Neural progenitor cell (in vitro differentiated cells): ENCODE measurements around the gene NCOA1. TPM values are rescaled to one million over a fixed set of nuclear protein-coding genes. Genes with fewer than 3 reads are reported as not detected.

Experiments used
- DNase-seq: peaks from one replicate; pipeline ENCODE4 v3.0.0-alpha.2; 2016; ENCODE audit warnings: low spot score
- H2AFZ ChIP-seq: fragments of 200-600 bp; sonication (generic); replicated peaks from 2 replicates; pipeline ENCODE4 v1.6.1; 2016; ENCODE audit warnings: antibody characterized with exemption
- H3F3A ChIP-seq: fragments of 200-600 bp; sonication (generic); 2 replicates; pipeline ENCODE4 v1.6.1; 2016; ENCODE audit warnings: antibody characterized with exemption, low read depth
- H3K27ac ChIP-seq: fragments of 200-600 bp; sonication (generic); 2 replicates; pipeline ENCODE4 v1.5.1; 2016; ENCODE audit warnings: mild to moderate bottlenecking
- H3K27me3 ChIP-seq: fragments of 200-600 bp; sonication (generic); 2 replicates; pipeline ENCODE4 v1.6.1; 2016; ENCODE audit warnings: mild to moderate bottlenecking, moderate library complexity
- H3K36me3 ChIP-seq: fragments of 200-600 bp; sonication (generic); 2 replicates; pipeline ENCODE4 v1.5.1; 2016
- H3K4me1 ChIP-seq: fragments of 200-600 bp; sonication (generic); 2 replicates; pipeline ENCODE4 v1.6.1; 2016; ENCODE audit warnings: mixed run types
- H3K4me2 ChIP-seq: fragments of 200-600 bp; sonication (generic); 2 replicates; pipeline ENCODE4 v1.6.1; 2016
- H3K4me3 ChIP-seq: fragments of 200-600 bp; sonication (generic); 2 replicates; pipeline ENCODE4 v1.5.1; 2016
- H3K79me2 ChIP-seq: fragments of 200-600 bp; sonication (generic); 2 replicates; pipeline ENCODE4 v1.6.1; 2016; ENCODE audit warnings: low read depth
- H3K9ac ChIP-seq: fragments of 200-600 bp; sonication (generic); 2 replicates; pipeline ENCODE4 v1.6.1; 2016
- H3K9me3 ChIP-seq: fragments of 200-600 bp; sonication (generic); 2 replicates; pipeline ENCODE4 v1.5.1; 2016; ENCODE audit warnings: low read depth
- H4K20me1 ChIP-seq: fragments of 200-600 bp; sonication (generic); 2 replicates; pipeline ENCODE4 v1.6.1; 2016; ENCODE audit warnings: low read depth
- H3K27ac Mint-ChIP-seq: 3 replicates; pipeline ENCODE4 v1.8.0; 2021; ENCODE audit warnings: mixed read lengths
- H3K27me3 Mint-ChIP-seq: 2 replicates; pipeline ENCODE4 v1.8.0; 2022; ENCODE audit warnings: low read depth, mild to moderate bottlenecking, inconsistent platforms, moderate library complexity, mixed read lengths; ENCODE audit not compliant: insufficient read depth
- H3K36me3 Mint-ChIP-seq: 3 replicates; pipeline ENCODE4 v1.8.0; 2021; ENCODE audit warnings: mixed read lengths
- H3K4me1 Mint-ChIP-seq: 3 replicates; pipeline ENCODE4 v1.8.0; 2021; ENCODE audit warnings: mixed read lengths
- H3K4me3 Mint-ChIP-seq: 3 replicates; pipeline ENCODE4 v1.8.0; 2021; ENCODE audit warnings: mild to moderate bottlenecking, moderate library complexity, mixed read lengths
- H3K9me3 Mint-ChIP-seq: 3 replicates; pipeline ENCODE4 v1.8.0; 2020; ENCODE audit warnings: mixed read lengths
- CTCF ChIP-seq: fragments of 200-600 bp; sonication (generic); IDR thresholded peaks from 2 replicates; pipeline ENCODE4 v1.5.1; 2017; ENCODE audit warnings: antibody characterized with exemption, mild to moderate bottlenecking
- EZH2 ChIP-seq: fragments of 200-600 bp; sonication (generic); IDR thresholded peaks from 2 replicates; pipeline ENCODE4 v1.6.1; 2017; ENCODE audit warnings: antibody characterized with exemption, mild to moderate bottlenecking, moderate library complexity
- EZH2phosphoT487 ChIP-seq: fragments of 200-600 bp; sonication (generic); IDR thresholded peaks from 2 replicates; pipeline ENCODE4 v1.6.1; 2017; ENCODE audit warnings: antibody characterized with exemption
- total RNA-seq: library from RNA; depleted of rRNA; stranded (reverse); fragments of >200 nt; gene quantifications from 2 replicates; pipeline ENCODE4 v1.2.3, GENCODE V29; 2015; ENCODE audit warnings: low replicate concordance

Gene NCOA1
- total RNA-seq, 1 donor from 2014 or later: 29.3 TPM

DNA sequence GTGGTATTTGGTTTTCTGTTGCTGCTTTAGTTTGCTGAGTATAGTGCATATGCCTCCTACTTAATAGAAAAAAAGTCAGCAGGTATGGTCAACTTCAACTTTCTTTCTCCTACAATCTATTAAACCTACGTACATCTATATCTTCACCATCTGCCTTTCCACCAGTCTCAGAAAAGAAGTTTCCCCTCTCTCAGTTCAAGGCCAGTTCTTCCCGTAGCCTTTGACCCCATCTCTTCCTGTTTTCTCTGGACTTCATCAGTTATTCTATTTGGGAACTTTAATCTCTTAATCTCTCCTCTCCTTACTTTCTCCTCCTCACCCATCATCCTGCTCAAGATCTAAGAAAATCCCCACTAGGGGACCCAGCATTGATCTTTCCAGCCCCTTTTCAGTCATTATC lies 296.5 kb downstream of the NCOA1 start:
- no peaks in the 10 kb centered on the region for H3K36me3 Mint-ChIP-seq

GRCh38 chr2:24788816-24789215 lies 297.8 kb downstream of the NCOA1 start:
- Histone ChIP-seq H3F3A (peaks cover 22% of the 10 kb centered on the region), H3K79me2 (peaks cover 16% of the 10 kb centered on the region), H3K4me1 (peaks cover 13% of the 10 kb centered on the region), H3K9me3 (no peaks in the 10 kb centered on the region), H4K20me1 (no peaks in the 10 kb centered on the region), H3K36me3 (no peaks in the 10 kb centered on the region), H3K4me2 (no peak overlapping the region), H2AFZ (no peak overlapping the region), H3K9ac (no peak overlapping the region), H3K27ac (no peak overlapping the region), H3K4me3 (no peak overlapping the region), H3K27me3 (no peaks in the 10 kb centered on the region)
- H3K27ac Mint-ChIP-seq: no peak overlapping the region
- no peak for TF ChIP-seq EZH2phosphoT487
- no peak for TF ChIP-seq CTCF
- TF ChIP-seq EZH2: no peak
- peaks cover 19% of the 10 kb centered on the region for H3K4me1 Mint-ChIP-seq
- H3K9me3 Mint-ChIP-seq: peaks cover 2% of the 10 kb centered on the region
- no peaks in the 10 kb centered on the region for H3K36me3 Mint-ChIP-seq
- peaks cover 4% of the 10 kb centered on the region for H3K27me3 Mint-ChIP-seq
- DNase-seq: no peak
- H3K4me3 Mint-ChIP-seq: no peak overlapping the region

More for the DNA sequence above, 296.5 kb downstream of the NCOA1 start:
- H3K79me2 ChIP-seq: peaks cover 10% of the 10 kb centered on the region
- Mint-ChIP-seq H3K9me3 (peaks cover 2% of the 10 kb centered on the region), H3K27me3 (peaks cover 4% of the 10 kb centered on the region), H3K4me1 (peaks cover 19% of the 10 kb centered on the region), H3K27ac (peak overlapping the region; percentile 57), H3K4me3 (no peak overlapping the region)
- no peak overlapping the region for H3K4me3 ChIP-seq
- no peak overlapping the region for H3K4me2 ChIP-seq
- TF ChIP-seq CTCF (no peak), EZH2phosphoT487 (no peak), EZH2 (no peak)
- no peaks in the 10 kb centered on the region for H3K36me3 ChIP-seq
- peaks cover 13% of the 10 kb centered on the region for H3K4me1 ChIP-seq
- no peak overlapping the region for H3K9ac ChIP-seq
- DNase-seq: no peak
- H4K20me1 ChIP-seq: no peaks in the 10 kb centered on the region
- no peak overlapping the region for H3K27ac ChIP-seq
- H2AFZ ChIP-seq: no peak overlapping the region
- no peaks in the 10 kb centered on the region for H3K27me3 ChIP-seq
- no peaks in the 10 kb centered on the region for H3K9me3 ChIP-seq
- peaks cover 10% of the 10 kb centered on the region for H3F3A ChIP-seq

DNA sequence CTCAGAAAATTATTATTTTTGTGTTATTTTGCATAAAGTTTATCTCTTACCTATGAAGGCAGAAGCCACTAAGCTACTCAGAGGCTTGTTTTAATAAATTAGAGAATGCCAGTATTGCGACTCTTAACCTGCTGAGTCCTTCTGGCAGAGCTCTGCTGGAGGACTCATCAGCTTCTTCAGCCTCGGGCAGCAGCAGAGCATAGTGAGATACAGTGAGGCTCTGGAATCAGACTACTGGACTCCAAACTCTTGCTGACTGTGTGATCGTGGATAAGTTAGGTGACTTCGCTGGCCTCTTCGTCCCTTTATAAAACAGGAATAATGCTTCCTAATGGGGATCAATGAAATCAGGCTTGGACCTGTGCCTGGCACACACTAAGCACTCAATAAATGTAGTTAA lies 300.4 kb downstream of the NCOA1 start:
- TF ChIP-seq EZH2: no peak
- TF ChIP-seq CTCF: no peak
- TF ChIP-seq EZH2phosphoT487: no peak
- no peak overlapping the region for H2AFZ ChIP-seq
- peaks cover 3% of the 10 kb centered on the region for H3K36me3 Mint-ChIP-seq
- H3K4me1 ChIP-seq: peaks cover 26% of the 10 kb centered on the region
- no peak overlapping the region for H3K4me3 Mint-ChIP-seq
- H3K36me3 ChIP-seq: peaks cover 11% of the 10 kb centered on the region
- H3K9ac ChIP-seq: no peak overlapping the region
- peaks cover 27% of the 10 kb centered on the region for H3F3A ChIP-seq
- no peaks in the 10 kb centered on the region for H3K9me3 Mint-ChIP-seq
- no peak overlapping the region for H3K27ac ChIP-seq
- H3K27me3 Mint-ChIP-seq: peaks cover 4% of the 10 kb centered on the region
- DNase-seq: no peak
- H3K4me1 Mint-ChIP-seq: peaks cover 34% of the 10 kb centered on the region
- H3K27me3 ChIP-seq: no peaks in the 10 kb centered on the region
- H4K20me1 ChIP-seq: no peaks in the 10 kb centered on the region
- no peaks in the 10 kb centered on the region for H3K9me3 ChIP-seq
- H3K4me3 ChIP-seq: no peak overlapping the region
- peak overlapping the region; percentile 82 for H3K4me2 ChIP-seq
- H3K27ac Mint-ChIP-seq: no peak overlapping the region
- peaks cover 42% of the 10 kb centered on the region for H3K79me2 ChIP-seq

- peak overlapping the region; percentile 73 for H3K9ac ChIP-seq
- H3K4me3 Mint-ChIP-seq: peak overlapping the region; percentile 98
- H3K4me2 ChIP-seq: peak overlapping the region; percentile 82
- H3K9me3 ChIP-seq: no peaks in the 10 kb centered on the region
- no peaks in the 10 kb centered on the region for H3K27me3 ChIP-seq
- H4K20me1 ChIP-seq: no peaks in the 10 kb centered on the region
- peak overlapping the region; percentile 80 for H2AFZ ChIP-seq
- peaks cover 3% of the 10 kb centered on the region for H3K27me3 Mint-ChIP-seq
- H3K4me1 ChIP-seq: peaks cover 26% of the 10 kb centered on the region
- TF ChIP-seq CTCF: no peak
- no peak for TF ChIP-seq EZH2
- no peak for TF ChIP-seq EZH2phosphoT487
- H3K36me3 ChIP-seq: peaks cover 14% of the 10 kb centered on the region
- peaks cover under 1% of the 10 kb centered on the region for H3K9me3 Mint-ChIP-seq
- H3K27ac Mint-ChIP-seq: peak overlapping the region; percentile 100
- H3F3A ChIP-seq: peaks cover 27% of the 10 kb centered on the region
- H3K4me3 ChIP-seq: peak overlapping the region; percentile 60
- peaks cover 31% of the 10 kb centered on the region for H3K4me1 Mint-ChIP-seq
- peaks cover 53% of the 10 kb centered on the region for H3K79me2 ChIP-seq
- H3K27ac ChIP-seq: peak overlapping the region; percentile 92
- DNase-seq: no peak
- H3K36me3 Mint-ChIP-seq: peaks cover 14% of the 10 kb centered on the region
Observed at GRCh38 chr2:24792542-24792873, 301.5 kb downstream of the NCOA1 start.
